Neuron (in vitro differentiated cells): ENCODE data around the gene CFAP74.

Experiments used
- H2AFZ ChIP-seq: one replicate; pipeline ENCODE4 v1.6.1; 2013; ENCODE audit warnings: low read depth, mild to moderate bottlenecking, inconsistent platforms, low read length, moderate library complexity
- H3K27me3 ChIP-seq: one replicate; pipeline ENCODE4 v1.6.1; 2013; ENCODE audit warnings: low read length; ENCODE audit not compliant: insufficient read depth
- H3K36me3 ChIP-seq: one replicate; pipeline ENCODE4 v1.6.1; 2013; ENCODE audit warnings: low read length; ENCODE audit not compliant: insufficient read depth
- H3K4me1 ChIP-seq: one replicate; pipeline ENCODE4 v1.6.1; 2013; ENCODE audit warnings: low read length; ENCODE audit not compliant: insufficient read depth
- H3K4me3 ChIP-seq: 2 replicates; pipeline ENCODE4 v1.5.1; 2013; ENCODE audit warnings: mild to moderate bottlenecking, low read length, moderate library complexity
- H3K9me3 ChIP-seq: one replicate; pipeline ENCODE4 v1.6.1; 2013; ENCODE audit warnings: low read length

Gene CFAP74

GRCh38 chr1:1876335-1876930 lies 127.2 kb downstream of the CFAP74 start:
- H3K36me3 ChIP-seq: peaks cover 64% of the 10 kb centered on the region

GRCh38 chr1:1875932-1876331 lies 127.7 kb downstream of the CFAP74 start:
- Histone ChIP-seq H3K36me3 (peaks cover 65% of the 10 kb centered on the region), H3K4me3 (no peak overlapping the region), H2AFZ (no peak overlapping the region), H3K9me3 (peaks cover 35% of the 10 kb centered on the region), H3K4me1 (no peaks in the 10 kb centered on the region), H3K27me3 (no peaks in the 10 kb centered on the region)

More at GRCh38 chr1:1876335-1876930, 127.2 kb downstream of the CFAP74 start:
- Histone ChIP-seq H3K4me1 (no peaks in the 10 kb centered on the region), H2AFZ (no peak overlapping the region), H3K9me3 (peaks cover 37% of the 10 kb centered on the region), H3K27me3 (no peaks in the 10 kb centered on the region), H3K4me3 (no peak overlapping the region)

- H3K27me3 ChIP-seq: no peaks in the 10 kb centered on the region
- no peak overlapping the region for H2AFZ ChIP-seq
- peaks cover 30% of the 10 kb centered on the region for H3K9me3 ChIP-seq
- no peak overlapping the region for H3K4me3 ChIP-seq
- peaks cover 64% of the 10 kb centered on the region for H3K36me3 ChIP-seq
- no peaks in the 10 kb centered on the region for H3K4me1 ChIP-seq
Observed at GRCh38 chr1:1874901-1875300, 128.7 kb downstream of the CFAP74 start.

GRCh38 chr1:1873186-1873585 lies 130.4 kb downstream of the CFAP74 start:
- no peaks in the 10 kb centered on the region for H3K27me3 ChIP-seq
- H3K4me1 ChIP-seq: no peaks in the 10 kb centered on the region
- peaks cover 30% of the 10 kb centered on the region for H3K9me3 ChIP-seq
- no peak overlapping the region for H2AFZ ChIP-seq
- peaks cover 61% of the 10 kb centered on the region for H3K36me3 ChIP-seq
- no peak overlapping the region for H3K4me3 ChIP-seq

- Histone ChIP-seq H2AFZ (no peak overlapping the region), H3K9me3 (peaks cover 30% of the 10 kb centered on the region), H3K4me3 (no peak overlapping the region), H3K4me1 (no peaks in the 10 kb centered on the region), H3K27me3 (no peaks in the 10 kb centered on the region), H3K36me3 (peaks cover 54% of the 10 kb centered on the region)
Observed at GRCh38 chr1:1872329-1872994, 131.1 kb downstream of the CFAP74 start.
